ENCODE data around the gene GORAB.
A peak's percentile ranks its signal among the peaks of the same experiment; 100 is the strongest.

The GORAB gene

DNA sequence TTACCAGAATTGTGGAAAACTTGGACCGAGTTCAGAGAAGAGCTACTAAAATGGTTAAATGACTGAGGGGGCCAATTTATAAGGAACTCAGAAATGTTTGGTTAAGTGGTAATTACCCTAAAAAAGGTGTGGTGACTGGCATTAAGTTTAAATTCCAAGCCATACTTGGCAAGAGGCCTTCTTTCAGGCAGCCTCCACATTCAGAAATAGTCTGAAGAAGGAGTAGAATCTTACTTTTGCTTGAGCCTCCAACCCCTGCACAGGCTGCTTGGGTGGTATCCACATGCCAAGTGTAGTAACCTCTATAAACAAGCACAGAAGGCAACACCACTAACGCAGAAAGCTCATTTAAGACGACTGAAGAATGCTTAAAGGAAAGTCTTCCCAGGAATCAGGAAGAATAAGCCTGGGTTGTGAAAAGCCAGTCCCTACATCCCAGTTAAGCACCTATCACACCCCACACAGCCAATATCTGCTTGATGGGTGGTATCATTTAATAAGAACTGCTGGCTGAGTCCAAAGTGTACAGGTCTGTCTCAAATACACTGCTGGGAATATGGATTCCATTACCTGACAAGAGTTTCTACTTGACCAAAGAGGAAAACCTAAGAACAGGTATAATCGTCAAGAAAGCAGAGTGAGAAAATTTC lies 13.7 kb upstream of the GORAB start:
- peaks cover 3% of the 10 kb centered on the region; the same call in 1 of the 2 replicates for H3K4me1 ChIP-seq (ENCODE audit: insufficient read depth, low read length)

DNA sequence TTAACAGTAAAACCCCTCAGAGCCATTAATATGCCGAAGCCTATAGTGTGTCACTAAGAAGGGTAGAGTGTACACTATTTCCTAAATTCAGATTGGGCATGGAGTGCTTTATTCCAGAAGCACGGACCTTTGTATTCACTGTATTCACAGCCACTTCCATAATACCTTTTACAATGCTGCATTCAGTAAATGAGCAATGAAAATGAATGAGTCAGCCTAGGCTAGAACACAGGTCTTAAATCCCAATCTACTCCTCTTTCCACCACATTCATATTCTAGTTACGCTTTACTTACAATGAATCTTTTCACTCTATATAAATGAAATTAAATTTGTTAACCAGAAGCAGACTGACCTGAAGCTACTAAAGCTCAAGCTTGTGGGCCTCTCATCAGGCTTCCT lies 13.0 kb upstream of the GORAB start:
- Histone ChIP-seq H3K4me1 (ENCODE audit: insufficient read depth, low read length) (peaks cover 3% of the 10 kb centered on the region; the same call in 1 of the 2 replicates), H3K9ac (ENCODE audit: low read depth, low read length) (no peak overlapping the region), H3K9me3 (ENCODE audit: insufficient read depth, low read depth, low read length) (no peaks in the 10 kb centered on the region), H3K27me3 (ENCODE audit: insufficient read depth, low read length) (no peaks in the 10 kb centered on the region), H3K27ac (ENCODE audit: low read length) (no peak overlapping the region), H3K4me3 (ENCODE audit: low read length) (no peak overlapping the region), H3K36me3 (ENCODE audit: insufficient read depth, low read depth, low read length) (no peaks in the 10 kb centered on the region)

More for the DNA sequence above, 13.7 kb upstream of the GORAB start:
- H3K27me3 ChIP-seq (ENCODE audit: insufficient read depth, low read length) = no peaks in the 10 kb centered on the region
- H3K9ac ChIP-seq (ENCODE audit: low read depth, low read length) = no peak overlapping the region
- no peaks in the 10 kb centered on the region for H3K9me3 ChIP-seq (ENCODE audit: insufficient read depth, low read depth, low read length)
- no peak overlapping the region for H3K4me3 ChIP-seq (ENCODE audit: low read length)
- no peak overlapping the region for H3K27ac ChIP-seq (ENCODE audit: low read length)
- H3K36me3 ChIP-seq (ENCODE audit: insufficient read depth, low read depth, low read length) = no peaks in the 10 kb centered on the region

DNA sequence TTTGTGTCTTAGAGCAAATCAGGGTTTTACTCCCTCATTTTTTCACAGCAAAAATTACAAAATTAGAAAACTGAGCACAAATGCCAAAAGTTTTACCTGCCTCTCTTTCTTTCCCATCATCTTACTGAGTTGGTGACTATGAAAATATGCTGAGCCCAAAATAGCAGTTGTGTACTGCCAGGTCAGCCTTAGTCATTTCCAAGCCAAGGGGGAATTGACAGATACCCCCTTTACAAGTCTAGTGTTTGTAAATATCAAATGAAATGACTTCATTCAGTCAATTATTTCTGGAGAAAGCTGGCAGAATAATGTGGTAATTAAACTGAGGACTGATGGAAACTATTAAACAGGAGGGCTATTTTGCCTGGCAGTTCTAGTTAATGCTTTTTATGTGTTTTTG lies 11.4 kb upstream of the GORAB start:
- no peaks in the 10 kb centered on the region for H3K27me3 ChIP-seq (ENCODE audit: insufficient read depth, low read length)
- H3K4me3 ChIP-seq (ENCODE audit: low read length) = no peak overlapping the region
- H3K36me3 ChIP-seq (ENCODE audit: insufficient read depth, low read depth, low read length) = no peaks in the 10 kb centered on the region
- H3K4me1 ChIP-seq (ENCODE audit: insufficient read depth, low read length) = peaks cover 3% of the 10 kb centered on the region; the same call in 1 of the 2 replicates
- H3K9ac ChIP-seq (ENCODE audit: low read depth, low read length) = no peak overlapping the region
- no peaks in the 10 kb centered on the region for H3K9me3 ChIP-seq (ENCODE audit: insufficient read depth, low read depth, low read length)
- no peak overlapping the region for H3K27ac ChIP-seq (ENCODE audit: low read length)

DNA sequence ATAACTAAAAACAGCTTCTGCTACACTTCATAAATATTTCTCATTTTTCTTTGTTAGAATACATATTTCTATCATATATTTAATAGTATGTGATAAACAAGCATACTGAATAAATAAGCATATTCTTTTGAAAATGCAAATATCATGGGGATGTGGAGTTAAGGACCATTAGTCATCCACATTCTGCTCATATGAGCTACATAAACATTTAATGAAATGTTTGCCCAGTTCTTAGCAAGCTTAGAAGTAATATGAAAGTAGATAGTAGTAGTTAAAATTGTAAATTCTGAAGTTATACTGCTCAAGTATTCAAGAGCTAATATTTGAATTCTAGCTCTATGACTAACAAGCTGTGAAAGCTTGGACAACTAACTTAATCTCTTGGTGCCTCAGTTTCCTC lies 10.1 kb upstream of the GORAB start:
- H3K27me3 ChIP-seq (ENCODE audit: insufficient read depth, low read length) = no peaks in the 10 kb centered on the region
- H3K9ac ChIP-seq (ENCODE audit: low read depth, low read length) = no peak overlapping the region
- no peaks in the 10 kb centered on the region for H3K9me3 ChIP-seq (ENCODE audit: insufficient read depth, low read depth, low read length)
- H3K27ac ChIP-seq (ENCODE audit: low read length) = no peak overlapping the region
- H3K4me1 ChIP-seq (ENCODE audit: insufficient read depth, low read length) = peaks cover 3% of the 10 kb centered on the region; the same call in 1 of the 2 replicates
- no peaks in the 10 kb centered on the region for H3K36me3 ChIP-seq (ENCODE audit: insufficient read depth, low read depth, low read length)
- no peak overlapping the region for H3K4me3 ChIP-seq (ENCODE audit: low read length)

DNA sequence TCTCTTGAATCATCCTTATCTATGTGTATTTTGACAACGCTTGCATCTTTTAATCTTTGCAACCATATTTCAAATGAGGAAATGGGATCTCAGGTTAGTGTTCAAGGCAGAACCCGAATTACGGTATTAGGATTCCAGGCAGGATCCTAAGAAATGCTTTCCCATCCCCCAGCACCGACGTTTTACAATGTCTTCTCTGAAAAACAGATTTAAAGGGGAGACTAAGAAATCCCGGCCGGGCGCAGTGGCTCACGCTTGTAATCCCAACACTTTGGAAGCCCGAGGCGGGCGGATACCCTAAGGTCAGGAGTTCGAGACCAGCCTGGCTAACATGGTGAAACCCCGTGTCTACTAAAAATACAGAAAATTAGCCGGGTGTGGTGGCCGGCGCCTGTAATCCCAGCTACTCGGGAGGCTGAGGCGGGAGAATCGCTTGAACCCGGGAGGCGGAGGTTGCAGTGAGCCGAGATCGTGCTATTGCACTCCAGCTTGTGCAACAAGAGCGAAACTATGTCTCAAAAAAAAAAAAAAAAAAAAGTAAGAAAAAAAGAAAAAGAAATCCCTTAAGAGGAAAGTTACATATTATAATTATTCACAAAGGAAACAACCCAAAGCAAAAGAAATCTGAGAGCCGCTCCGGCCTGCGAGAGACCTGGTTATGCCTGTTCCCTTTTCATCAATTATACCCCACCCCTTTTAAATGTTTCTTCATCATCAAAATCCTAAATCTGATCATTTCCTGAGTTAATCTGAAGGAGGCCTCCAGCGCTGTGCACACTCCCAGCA lies 801 bp upstream of the GORAB start:
- Histone ChIP-seq H3K9ac (ENCODE audit: low read depth, low read length) (peak overlapping the region; percentile 88), H3K9me3 (ENCODE audit: insufficient read depth, low read depth, low read length) (no peaks in the 10 kb centered on the region), H3K27me3 (ENCODE audit: insufficient read depth, low read length) (no peaks in the 10 kb centered on the region), H3K27ac (ENCODE audit: low read length) (peak overlapping the region; percentile 71), H3K4me1 (ENCODE audit: insufficient read depth, low read length) (no peaks in the 10 kb centered on the region; the same call in 1 of the 2 replicates), H3K36me3 (ENCODE audit: insufficient read depth, low read depth, low read length) (peaks cover 2% of the 10 kb centered on the region; the same call in 1 of the 2 replicates), H3K4me3 (ENCODE audit: low read length) (peak overlapping the region; percentile 76)

DNA sequence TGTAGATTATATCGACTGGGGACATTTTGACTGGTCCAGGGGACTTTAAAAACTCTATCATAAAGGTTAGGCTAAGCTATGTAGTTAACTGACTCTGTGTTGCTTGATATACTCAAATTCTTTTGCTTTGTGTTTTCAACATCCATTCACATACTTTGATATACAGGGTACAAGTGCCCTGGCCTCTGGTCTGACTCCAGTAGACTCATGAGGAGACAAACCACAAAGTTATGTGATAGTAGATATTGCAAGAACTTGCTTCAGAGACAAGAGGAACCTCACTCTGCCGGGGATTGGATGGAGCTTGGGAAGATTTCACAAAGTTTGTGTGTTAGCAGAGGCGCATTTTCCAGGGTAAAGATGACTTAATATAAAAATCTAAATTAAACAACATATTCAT lies 1.3 kb downstream of the GORAB start:
- Histone ChIP-seq H3K4me3 (ENCODE audit: low read length) (peak overlapping the region; percentile 76), H3K27me3 (ENCODE audit: insufficient read depth, low read length) (no peaks in the 10 kb centered on the region), H3K9me3 (ENCODE audit: insufficient read depth, low read depth, low read length) (no peaks in the 10 kb centered on the region), H3K36me3 (ENCODE audit: insufficient read depth, low read depth, low read length) (peaks cover 6% of the 10 kb centered on the region; the same call in 1 of the 2 replicates), H3K27ac (ENCODE audit: low read length) (no peak overlapping the region), H3K4me1 (ENCODE audit: insufficient read depth, low read length) (no peaks in the 10 kb centered on the region; the same call in 1 of the 2 replicates), H3K9ac (ENCODE audit: low read depth, low read length) (peak overlapping the region; percentile 88; the same call in 1 of the 2 replicates)

DNA sequence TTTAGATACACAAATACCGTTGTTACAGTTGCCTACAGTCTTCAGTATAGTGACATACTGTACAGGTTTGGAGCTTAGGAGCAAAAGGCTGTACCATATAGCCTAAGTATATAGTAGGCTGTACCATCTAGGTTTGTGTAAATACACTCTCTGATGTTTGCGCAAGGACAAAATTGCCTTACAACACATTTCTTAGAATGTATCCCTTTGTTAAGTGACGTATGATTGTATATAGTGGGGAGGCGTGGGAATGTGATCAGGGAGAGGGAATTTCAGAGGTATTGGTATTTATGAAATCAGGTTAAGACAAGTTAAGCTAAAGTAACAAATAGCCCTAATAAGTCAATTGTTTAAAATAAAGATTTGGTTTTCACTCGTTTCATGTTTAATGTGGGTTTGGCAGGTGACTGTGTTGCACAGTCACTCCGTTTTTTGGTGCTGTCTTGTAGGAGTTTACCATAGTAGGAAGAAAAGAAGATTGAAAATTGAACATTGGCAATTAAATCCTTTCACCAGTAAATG lies 2.7 kb downstream of the GORAB start:
- Histone ChIP-seq H3K9me3 (ENCODE audit: insufficient read depth, low read depth, low read length) (no peaks in the 10 kb centered on the region), H3K36me3 (ENCODE audit: insufficient read depth, low read depth, low read length) (peaks cover 19% of the 10 kb centered on the region), H3K27me3 (ENCODE audit: insufficient read depth, low read length) (no peaks in the 10 kb centered on the region), H3K4me1 (ENCODE audit: insufficient read depth, low read length) (no peaks in the 10 kb centered on the region; the same call in 1 of the 2 replicates), H3K4me3 (ENCODE audit: low read length) (no peak overlapping the region), H3K27ac (ENCODE audit: low read length) (no peak overlapping the region), H3K9ac (ENCODE audit: low read depth, low read length) (no peak overlapping the region)

DNA sequence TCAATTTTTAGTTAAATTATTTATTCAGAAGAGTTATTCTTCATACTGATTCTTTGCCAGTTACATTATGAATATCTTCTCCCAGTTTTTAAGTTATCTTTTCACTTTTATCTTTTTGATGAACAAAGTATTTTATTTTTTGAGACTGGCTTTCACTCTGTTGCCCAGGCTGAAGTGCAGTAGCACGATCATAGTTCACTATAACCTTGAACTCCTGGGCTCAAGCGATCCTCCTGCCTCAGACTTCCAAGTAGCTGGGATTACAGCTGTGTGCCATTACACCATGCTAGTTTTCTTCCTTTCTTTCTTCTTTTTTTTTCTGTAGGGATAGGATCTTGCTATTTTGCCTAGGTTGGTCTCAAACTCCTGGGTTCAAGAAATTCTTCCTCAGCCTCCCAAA lies 3.5 kb downstream of the GORAB start:
- Histone ChIP-seq H3K9me3 (ENCODE audit: insufficient read depth, low read depth, low read length) (no peaks in the 10 kb centered on the region), H3K4me3 (ENCODE audit: low read length) (no peak overlapping the region), H3K36me3 (ENCODE audit: insufficient read depth, low read depth, low read length) (peaks cover 26% of the 10 kb centered on the region), H3K27me3 (ENCODE audit: insufficient read depth, low read length) (no peaks in the 10 kb centered on the region), H3K27ac (ENCODE audit: low read length) (no peak overlapping the region), H3K9ac (ENCODE audit: low read depth, low read length) (no peak overlapping the region), H3K4me1 (ENCODE audit: insufficient read depth, low read length) (no peaks in the 10 kb centered on the region; the same call in 1 of the 2 replicates)

DNA sequence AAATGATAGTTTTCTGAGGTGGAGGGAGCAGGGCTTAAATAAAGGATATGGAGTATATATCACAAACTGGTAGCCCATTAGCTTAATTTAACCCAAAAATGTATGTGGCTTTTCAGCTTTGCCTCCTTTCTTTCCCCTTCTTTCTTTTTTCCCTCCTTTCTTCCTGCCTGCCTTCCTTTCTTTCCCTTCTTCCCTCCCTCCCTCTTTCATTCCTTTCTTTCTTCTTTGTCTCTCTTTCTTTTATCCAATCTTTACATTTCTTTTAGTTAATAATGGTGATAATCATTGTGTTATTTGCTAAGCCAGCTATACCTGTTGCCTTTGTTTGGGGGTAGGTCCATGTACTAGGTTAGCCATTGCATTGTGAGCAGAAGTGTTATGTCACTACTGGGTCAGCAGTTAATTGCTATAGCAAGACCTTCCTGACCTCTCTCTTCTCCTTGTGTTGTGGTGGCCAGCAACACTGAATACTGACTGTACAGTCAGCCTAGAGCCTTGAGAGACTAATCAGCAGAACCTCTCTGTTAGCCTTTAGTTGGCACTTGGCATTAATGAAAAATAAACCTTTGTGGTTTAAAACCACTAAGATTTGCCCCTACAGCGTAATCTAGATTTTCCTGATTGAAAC lies 5.1 kb downstream of the GORAB start:
- H3K27ac ChIP-seq (ENCODE audit: low read length) = no peak overlapping the region

DNA sequence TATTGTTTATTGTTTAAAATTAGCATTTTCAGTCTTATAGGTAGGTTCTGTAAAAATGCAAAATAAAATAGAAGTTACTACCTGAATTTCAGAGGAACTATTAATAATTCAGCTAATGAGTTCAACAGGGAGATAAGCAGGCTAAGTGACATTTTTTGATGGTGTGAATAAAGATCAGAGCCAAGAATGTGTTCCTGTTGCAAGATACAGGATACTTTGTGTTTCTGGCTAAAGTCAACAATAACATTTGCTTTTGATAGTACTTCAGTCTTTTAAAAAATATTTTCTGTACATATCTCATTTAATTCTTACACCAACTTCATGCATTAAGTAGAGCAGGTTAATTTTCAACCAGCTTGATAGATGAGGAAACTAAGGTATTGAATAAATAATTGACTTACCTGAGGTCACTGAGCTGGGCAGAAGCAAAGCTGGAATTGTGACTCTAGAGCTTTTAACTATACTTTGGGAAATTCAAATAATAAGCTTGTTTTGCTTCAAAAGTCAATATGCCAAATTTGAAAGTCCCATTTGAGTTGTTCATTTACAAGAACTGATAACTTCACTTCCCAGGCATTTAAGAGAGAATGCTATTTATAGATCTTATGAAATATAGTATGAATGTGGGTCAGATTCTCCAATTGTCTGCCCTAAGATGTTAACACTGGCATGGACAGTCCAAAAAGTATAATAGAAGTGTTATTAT lies 6.0 kb downstream of the GORAB start:
- Histone ChIP-seq H3K9me3 (ENCODE audit: insufficient read depth, low read depth, low read length) (no peaks in the 10 kb centered on the region), H3K4me3 (ENCODE audit: low read length) (no peak overlapping the region), H3K36me3 (ENCODE audit: insufficient read depth, low read depth, low read length) (peaks cover 51% of the 10 kb centered on the region), H3K4me1 (ENCODE audit: insufficient read depth, low read length) (no peaks in the 10 kb centered on the region; the same call in 1 of the 2 replicates), H3K27ac (ENCODE audit: low read length) (no peak overlapping the region), H3K9ac (ENCODE audit: low read depth, low read length) (no peak overlapping the region), H3K27me3 (ENCODE audit: insufficient read depth, low read length) (no peaks in the 10 kb centered on the region)

More for the DNA sequence above, 5.1 kb downstream of the GORAB start:
- peaks cover 42% of the 10 kb centered on the region for H3K36me3 ChIP-seq (ENCODE audit: insufficient read depth, low read depth, low read length)
- no peak overlapping the region for H3K9ac ChIP-seq (ENCODE audit: low read depth, low read length)
- H3K4me3 ChIP-seq (ENCODE audit: low read length) = no peak overlapping the region
- H3K4me1 ChIP-seq (ENCODE audit: insufficient read depth, low read length) = no peaks in the 10 kb centered on the region; the same call in 1 of the 2 replicates
- H3K27me3 ChIP-seq (ENCODE audit: insufficient read depth, low read length) = no peaks in the 10 kb centered on the region
- H3K9me3 ChIP-seq (ENCODE audit: insufficient read depth, low read depth, low read length) = no peaks in the 10 kb centered on the region

DNA sequence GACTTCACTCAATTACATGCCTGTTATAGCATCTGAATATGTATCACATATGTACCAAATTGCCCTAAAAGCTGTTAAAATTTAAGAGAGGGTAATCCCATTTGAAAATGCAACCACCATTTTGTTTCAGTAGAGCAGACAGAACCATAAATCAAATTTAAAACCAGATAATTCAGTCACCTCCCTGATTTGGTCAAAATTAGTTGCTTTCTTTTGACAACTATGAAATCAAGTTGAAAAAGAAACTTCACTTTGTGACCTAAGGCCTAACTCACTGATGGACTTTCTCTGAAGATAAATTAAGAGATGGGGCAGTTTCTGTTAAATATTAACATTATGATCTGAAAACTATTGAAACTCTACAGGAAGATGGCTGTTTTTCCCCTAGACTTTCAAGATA lies 6.7 kb downstream of the GORAB start:
- Histone ChIP-seq H3K4me3 (ENCODE audit: low read length) (no peak overlapping the region), H3K9me3 (ENCODE audit: insufficient read depth, low read depth, low read length) (no peaks in the 10 kb centered on the region), H3K27ac (ENCODE audit: low read length) (no peak overlapping the region), H3K27me3 (ENCODE audit: insufficient read depth, low read length) (no peaks in the 10 kb centered on the region), H3K4me1 (ENCODE audit: insufficient read depth, low read length) (no peaks in the 10 kb centered on the region), H3K9ac (ENCODE audit: low read depth, low read length) (no peak overlapping the region), H3K36me3 (ENCODE audit: insufficient read depth, low read depth, low read length) (peaks cover 58% of the 10 kb centered on the region)

Measured in iPS-20b (cell line).